Measurements from ENCODE around the gene CWC15.
A peak's percentile ranks its signal among the peaks of the same experiment; 100 is the strongest.
"Not testable (repeated sequence)": the region's sequence is repeated elsewhere in the genome, so short reads cannot be mapped to it uniquely, and the experiment has no call there.

The CWC15 gene

GRCh38 chr11:94973099-94973968, at the start of gene CWC15, which contains the start of gene KDM4D:
TSS of gene CWC15 (minus strand) at chr11:94973556. CDS start at chr11:94972185, 1,371 bp downstream.
TSS of gene KDM4D (plus strand) at chr11:94973709. CDS start at chr11:94997373, 23,664 bp downstream.
- DNase-seq (ENCODE audit: low read depth), result peak; percentile 91

- DNase-seq (ENCODE audit: low read depth), result not testable (repeated sequence)
Observed at GRCh38 chr11:95021468-95021867, 48.1 kb upstream of the CWC15 start.

GRCh38 chr11:95016139-95016538, 42.8 kb upstream of the CWC15 start:
- no peak for DNase-seq (ENCODE audit: low read depth)

- no peak for DNase-seq (ENCODE audit: low read depth)
Observed at GRCh38 chr11:95014184-95014821, 40.9 kb upstream of the CWC15 start.

- no peak for DNase-seq (ENCODE audit: low read depth)
Observed at GRCh38 chr11:95011376-95011775, 38.0 kb upstream of the CWC15 start.

- no peak for DNase-seq (ENCODE audit: low read depth)
Observed at GRCh38 chr11:95005642-95006041, 32.3 kb upstream of the CWC15 start.

- DNase-seq (ENCODE audit: low read depth), result no peak
Observed at GRCh38 chr11:95003716-95004115, 30.4 kb upstream of the CWC15 start.

- DNase-seq (ENCODE audit: low read depth), result no peak
Observed at GRCh38 chr11:94998285-94998684, 24.9 kb upstream of the CWC15 start.

GRCh38 chr11:94997437-94997836, 24.1 kb upstream of the CWC15 start:
- DNase-seq (ENCODE audit: low read depth), result no peak

GRCh38 chr11:94993400-94993943, 20.1 kb upstream of the CWC15 start:
- DNase-seq (ENCODE audit: low read depth), result no peak

- DNase-seq (ENCODE audit: low read depth), result no peak
Observed at GRCh38 chr11:94988748-94989147, 15.4 kb upstream of the CWC15 start.

GRCh38 chr11:94987378-94987777, 14.0 kb upstream of the CWC15 start:
- DNase-seq (ENCODE audit: low read depth), result no peak

- no peak for DNase-seq (ENCODE audit: low read depth)
Observed at GRCh38 chr11:94975599-94975998, 2.2 kb upstream of the CWC15 start.

GRCh38 chr11:94974178-94974577, 822 bp upstream of the CWC15 start:
- no peak for DNase-seq (ENCODE audit: low read depth)

- no peak for DNase-seq (ENCODE audit: low read depth)
Observed at GRCh38 chr11:94972700-94973098, 657 bp downstream of the CWC15 start.

- DNase-seq (ENCODE audit: low read depth), result no peak
Observed at GRCh38 chr11:94968334-94968958, 4.9 kb downstream of the CWC15 start.

- DNase-seq (ENCODE audit: low read depth), result no peak
Observed at GRCh38 chr11:94964934-94965333, 8.4 kb downstream of the CWC15 start.

GRCh38 chr11:94961255-94961654, 12.1 kb downstream of the CWC15 start:
- no peak for DNase-seq (ENCODE audit: low read depth)

- no peak for DNase-seq (ENCODE audit: low read depth)
Observed at GRCh38 chr11:94960488-94960887, 12.9 kb downstream of the CWC15 start.

- no peak for DNase-seq (ENCODE audit: low read depth)
Observed at GRCh38 chr11:94959179-94959578, 14.2 kb downstream of the CWC15 start.

GRCh38 chr11:94958121-94958696, 15.1 kb downstream of the CWC15 start:
- no peak for DNase-seq (ENCODE audit: low read depth)

- DNase-seq (ENCODE audit: low read depth), result no peak
Observed at GRCh38 chr11:94956963-94957362, 16.4 kb downstream of the CWC15 start.
